GM21367 (cell line): ENCODE results near the gene ZNF860.
"Not testable (repeated sequence)": the region's sequence is repeated elsewhere in the genome, so short reads cannot be mapped to it uniquely, and the experiment has no call there.

Source experiments
- ATAC-seq: cut with Tn5 transposase; IDR thresholded peaks from one replicate; pipeline ENCODE4 v1.9.1; 2021; ENCODE audit not compliant: unreplicated experiment

The ZNF860 gene

DNA sequence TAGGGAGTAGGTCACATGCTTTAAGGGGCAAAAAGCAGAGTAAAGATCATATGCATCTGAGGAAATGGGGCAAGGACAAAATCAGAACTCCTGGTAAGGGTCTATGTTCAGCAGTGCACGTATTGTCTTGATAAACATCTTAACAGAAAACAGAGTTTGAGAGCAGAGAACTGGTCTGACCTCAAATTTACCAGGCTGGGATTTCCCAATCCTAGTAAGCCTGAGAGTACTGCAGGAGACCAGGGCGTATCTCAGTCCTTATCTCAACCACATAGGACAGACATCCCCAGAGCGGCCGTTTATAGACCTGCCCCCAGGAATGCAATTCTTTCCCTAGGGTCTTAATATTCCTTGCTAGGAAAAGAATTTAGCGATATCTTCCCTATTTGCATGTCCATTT lies 13.5 kb downstream of the ZNF860 start:
- not testable (repeated sequence) for ATAC-seq

DNA sequence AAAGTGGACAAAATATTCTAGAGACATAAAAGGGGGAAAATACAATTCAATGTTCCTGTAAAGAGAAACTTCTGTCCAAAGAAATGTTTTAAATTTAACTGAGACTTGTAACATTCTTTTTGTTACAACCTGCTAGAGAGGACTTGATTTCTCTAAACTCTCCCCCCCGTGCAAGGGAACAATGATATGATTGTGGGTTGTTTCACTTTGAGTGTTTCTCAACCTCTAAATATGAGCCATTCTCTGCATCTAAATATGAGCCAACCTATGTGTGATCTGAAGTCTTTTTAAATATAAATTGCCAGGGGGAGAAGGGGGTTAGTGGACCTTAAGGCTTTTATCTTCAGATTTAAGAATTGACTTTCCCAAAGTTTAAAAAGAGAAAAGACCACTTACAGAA lies 14.6 kb downstream of the ZNF860 start:
- ATAC-seq = no peak

DNA sequence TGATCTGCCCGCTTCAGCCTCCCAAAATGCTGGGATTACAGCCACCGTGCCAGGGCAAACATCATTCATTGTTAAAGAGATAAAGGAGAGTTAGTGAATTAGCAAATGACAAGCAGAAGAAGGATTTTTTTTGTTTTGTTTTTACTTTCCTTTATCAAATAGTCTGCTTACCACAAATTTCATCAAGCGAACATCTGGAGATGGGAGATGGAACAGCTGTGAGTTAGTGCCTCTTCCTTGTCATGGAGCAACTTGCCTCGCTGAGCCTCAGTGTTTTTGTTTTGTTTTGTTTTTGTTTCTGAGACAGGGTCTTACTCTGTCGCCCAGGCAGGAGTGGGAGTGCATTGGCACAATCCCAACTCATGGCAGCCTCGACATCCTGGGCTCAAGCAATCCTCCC lies 15.9 kb downstream of the ZNF860 start:
- no peak for ATAC-seq

DNA sequence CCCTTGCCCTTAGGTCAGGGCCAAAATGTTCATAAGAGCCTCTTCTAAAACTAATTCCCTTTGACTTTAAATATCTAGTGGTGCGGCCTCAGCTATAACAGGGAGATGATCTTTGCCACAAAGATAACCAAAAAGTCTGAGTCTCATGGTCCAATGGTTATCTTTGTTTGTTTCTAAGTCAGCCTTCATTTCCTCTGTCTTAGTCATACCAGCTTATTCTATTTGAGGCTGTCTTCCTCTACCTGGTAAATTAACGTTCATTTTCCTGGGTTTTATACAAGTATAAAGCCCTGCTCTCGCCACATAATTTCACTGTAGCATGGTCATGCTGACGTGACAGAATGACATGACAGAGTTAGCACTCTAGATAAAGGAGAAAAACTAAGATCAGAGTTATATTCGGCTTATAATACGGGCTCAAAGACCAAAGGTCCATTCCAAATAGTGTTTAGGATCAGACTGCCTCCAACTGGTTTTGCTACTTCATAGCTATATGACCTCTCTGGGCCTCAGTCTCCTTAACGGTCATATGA lies 18.4 kb downstream of the ZNF860 start:
- ATAC-seq = no peak

DNA sequence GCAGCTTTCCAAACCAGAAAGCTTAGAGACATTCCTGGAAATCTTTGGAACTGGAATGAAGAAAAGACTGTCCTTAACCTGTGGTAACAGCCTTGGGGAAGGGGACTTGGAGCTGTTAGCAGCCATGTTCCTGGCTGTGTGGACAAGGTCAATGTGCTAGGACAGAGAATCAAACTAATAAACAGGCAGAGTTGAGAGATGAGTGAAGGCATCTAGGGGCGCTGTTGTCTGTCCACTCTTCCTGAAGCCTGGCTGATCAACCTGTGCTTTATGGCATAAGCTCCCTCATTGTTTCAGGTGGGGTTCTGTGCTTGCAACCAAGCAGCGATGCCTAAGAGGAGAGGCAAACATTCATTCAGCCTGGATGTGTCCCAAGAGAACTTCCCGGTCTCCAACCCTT lies 19.3 kb downstream of the ZNF860 start:
- ATAC-seq = no peak

DNA sequence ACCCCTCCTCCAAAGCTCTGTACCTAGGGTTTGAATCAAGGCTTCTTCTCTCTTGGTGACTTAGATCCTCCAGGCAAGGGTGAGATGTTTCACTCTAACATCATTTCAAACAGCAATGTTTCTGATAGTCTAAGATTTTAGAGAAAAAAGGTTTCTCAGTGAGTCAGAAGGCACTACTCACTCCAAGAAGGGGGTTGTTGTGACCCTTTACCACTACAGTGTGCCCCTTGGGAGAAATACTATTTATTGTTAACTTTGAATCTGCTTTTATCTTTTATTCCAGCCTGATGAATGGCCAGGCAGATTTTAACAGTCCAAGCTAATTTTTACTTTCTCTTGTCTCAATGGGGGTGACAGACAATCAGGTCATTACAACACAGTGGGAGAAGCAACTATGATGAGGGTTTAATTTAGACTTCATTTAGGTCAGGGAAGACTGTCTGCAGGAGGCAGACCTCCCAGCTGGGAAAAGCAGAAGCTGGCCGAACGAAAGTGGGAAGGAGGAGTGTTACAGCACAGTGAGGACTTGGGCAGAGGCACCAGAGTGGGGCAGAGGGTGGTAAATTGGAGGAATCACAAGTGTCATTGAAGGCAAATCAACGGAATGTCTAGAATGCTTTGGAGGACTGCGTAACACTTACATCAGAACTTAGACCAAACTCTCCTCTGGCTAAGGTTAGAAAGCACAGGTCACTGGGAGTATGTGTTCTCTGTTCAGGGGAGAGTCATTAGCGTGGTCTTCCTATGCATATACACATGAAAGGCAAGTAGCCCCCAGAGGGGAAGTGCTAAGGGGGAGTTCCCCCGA lies 21.2 kb downstream of the ZNF860 start:
- no peak for ATAC-seq

DNA sequence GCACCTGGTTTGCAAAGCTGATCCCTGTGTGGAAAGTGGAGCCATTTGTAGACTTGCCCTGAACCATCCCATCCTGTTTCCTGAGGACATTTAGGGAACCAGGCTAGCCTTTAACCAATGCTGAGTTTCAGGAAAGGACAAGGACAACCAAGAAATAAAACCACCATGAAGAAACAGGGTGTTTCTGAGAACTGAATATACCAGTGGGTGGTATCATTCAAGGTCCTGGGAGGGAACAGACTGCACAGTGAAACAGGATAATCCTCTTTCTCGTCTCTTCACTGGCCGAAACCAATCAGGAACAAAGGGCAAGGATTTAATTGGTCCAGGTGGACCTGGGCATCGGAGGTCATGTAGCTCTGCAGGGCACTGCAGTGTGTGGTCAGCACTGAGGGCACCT lies 21.8 kb downstream of the ZNF860 start:
- no peak for ATAC-seq

DNA sequence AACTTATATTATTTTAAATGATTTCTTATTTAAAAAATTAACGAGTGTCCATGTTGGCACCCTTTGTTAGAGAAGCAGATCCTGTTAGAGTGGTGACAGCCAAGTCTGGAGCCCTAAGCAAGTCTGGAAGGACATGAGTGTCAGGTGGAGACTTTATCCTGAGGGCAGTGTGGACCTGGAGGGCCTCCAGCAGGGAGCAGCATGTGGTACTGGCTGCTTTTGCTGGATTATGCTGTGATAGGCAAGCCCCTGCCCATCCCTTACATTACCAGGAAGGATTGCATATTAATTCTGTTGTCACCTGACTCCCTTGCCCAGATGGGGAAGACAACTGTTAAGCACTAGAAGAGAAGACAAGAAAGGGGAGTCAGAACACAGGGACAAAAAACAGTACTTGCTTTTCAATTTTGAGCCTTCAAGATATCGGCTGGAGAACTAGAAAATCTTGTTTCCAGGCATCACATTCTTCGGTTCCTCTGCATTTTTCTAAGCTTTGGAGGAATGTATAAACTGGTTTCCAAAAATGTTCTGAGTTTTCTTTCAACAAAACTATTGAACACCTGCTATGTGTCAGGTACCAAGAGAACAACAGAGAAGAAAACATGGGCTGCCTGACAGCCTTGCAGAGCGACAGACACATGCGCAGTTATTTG lies 22.7 kb downstream of the ZNF860 start:
- ATAC-seq = no peak

DNA sequence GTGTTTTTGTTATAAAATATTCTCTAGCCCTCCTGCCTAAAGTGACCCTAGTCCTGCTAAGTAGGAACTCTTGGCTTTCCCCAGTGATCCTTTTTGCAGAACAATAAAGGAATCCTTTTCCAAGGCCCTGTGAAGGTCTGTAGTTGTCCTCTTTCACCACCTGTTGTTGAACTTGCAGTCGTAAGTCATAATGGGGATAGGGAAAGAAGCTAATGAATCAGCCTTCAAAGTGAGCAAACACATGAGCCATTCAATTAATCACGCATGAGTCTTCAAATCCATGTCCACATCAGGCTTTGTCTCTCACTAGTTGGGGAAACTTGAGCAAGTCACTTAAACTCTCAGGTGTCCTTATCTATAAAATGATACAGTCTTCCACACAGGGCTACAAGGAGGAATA lies 27.6 kb downstream of the ZNF860 start:
- ATAC-seq = no peak

DNA sequence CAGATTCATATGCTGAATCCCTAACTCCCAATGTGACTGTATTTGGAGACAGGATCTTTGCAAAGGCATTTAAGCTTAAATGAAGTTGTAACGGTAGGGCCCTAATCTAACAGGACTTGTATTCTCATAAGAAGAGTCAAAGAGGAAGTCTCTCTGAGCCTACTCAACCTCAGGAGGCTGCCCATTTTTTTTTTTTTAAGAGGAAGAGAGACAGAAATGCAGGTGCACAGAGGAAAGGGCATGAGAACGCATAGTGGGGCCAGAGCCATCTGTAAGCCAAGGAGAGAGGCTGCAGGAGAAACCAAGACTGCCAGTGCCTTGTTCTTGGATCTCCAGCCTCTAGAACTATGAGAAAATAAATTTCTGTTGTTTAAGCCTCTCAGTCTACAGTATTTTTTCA lies 28.4 kb downstream of the ZNF860 start:
- no peak for ATAC-seq

DNA sequence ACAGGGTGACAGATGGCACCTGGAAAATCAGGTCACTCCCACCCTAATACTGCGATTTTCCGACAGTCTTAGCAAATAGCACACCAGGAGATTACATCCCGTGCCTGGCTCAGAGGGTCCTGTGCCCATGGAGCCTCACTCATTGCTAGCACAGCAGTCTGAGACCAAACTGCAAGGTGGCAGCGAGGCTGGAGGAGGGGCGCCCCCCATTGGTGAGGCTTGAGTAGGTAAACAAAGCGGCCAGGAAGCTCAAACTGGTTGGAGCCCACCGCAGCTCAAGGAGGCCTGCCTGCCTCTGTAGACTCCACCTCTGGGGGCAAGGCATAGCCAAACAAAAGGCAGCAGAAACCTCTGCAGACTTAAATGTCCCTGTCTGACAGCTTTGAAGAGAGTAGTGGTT lies 29.1 kb downstream of the ZNF860 start:
- ATAC-seq = not testable (repeated sequence)

DNA sequence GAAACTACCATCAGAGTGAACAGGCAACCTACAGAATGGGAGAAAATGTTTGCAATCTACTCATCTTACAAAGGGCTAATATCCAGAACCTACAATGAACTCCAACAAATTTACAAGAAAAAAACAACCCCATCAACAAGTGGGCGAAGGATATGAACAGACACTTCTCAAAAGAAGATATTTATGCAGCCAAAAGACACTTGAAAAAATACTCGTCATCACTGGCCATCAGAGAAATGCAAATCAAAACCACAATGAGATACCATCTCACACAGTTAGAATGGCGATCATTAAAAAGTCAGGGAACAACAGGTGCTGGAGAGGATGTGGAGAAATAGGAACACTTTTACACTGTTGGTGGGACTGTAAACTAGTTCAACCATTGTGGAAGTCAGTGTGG lies 34.1 kb downstream of the ZNF860 start:
- ATAC-seq = not testable (repeated sequence)

DNA sequence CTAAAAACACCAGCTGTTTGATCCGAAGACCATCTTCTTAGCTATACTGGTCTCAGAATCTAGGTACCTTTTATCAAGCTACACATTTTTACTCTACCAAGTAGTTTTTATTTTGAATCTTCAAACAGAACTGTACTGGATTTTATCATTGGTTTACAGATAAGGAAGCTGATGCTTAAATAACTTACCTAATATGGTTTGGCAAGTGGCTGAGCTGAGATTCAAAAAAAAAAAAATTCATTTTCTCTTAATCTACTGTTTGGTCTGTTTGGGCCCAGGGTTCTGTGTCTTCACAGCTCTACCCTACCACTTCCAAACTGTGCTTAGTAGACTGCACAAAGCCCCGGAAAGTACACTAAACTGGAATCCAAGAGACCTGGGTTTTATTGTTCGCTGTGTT lies 35.7 kb downstream of the ZNF860 start:
- no peak for ATAC-seq

DNA sequence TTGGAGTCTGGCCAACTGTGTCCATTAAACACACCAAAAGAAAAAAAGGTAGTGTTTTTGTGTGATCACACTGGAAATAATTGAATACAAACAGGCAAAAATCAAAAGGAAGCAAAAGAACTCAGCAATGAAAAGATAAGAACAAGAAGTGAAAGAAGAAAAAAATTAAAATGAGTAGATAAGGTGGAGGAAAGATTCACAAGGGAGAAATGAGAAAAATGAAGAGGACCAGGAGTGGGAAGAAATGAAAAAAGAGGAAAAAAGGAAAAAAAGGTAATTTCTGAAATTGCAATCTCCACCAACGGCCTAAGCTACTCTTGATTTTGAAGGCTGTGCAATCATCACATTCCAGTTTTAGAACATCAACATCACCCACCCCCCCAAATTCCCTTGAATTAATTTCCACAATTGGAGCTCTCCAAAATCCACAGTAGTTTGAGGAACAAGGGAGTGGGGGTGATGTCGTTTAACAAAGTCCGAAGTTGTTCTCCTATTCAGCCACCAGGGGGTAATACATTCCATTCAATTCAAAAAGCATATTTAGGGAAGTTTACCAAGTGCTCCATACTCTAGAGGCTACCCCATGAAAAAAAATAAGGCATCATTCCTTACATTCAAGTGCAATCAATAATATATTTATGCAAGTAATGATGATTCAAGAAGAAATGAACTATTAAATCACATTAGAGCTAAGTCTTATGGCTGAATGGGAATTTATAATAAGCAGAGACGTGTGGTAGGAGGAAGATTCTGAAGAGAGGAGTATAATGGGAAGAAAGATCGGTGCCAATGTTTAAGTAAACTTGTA lies 37.4 kb downstream of the ZNF860 start:
- ATAC-seq = no peak

DNA sequence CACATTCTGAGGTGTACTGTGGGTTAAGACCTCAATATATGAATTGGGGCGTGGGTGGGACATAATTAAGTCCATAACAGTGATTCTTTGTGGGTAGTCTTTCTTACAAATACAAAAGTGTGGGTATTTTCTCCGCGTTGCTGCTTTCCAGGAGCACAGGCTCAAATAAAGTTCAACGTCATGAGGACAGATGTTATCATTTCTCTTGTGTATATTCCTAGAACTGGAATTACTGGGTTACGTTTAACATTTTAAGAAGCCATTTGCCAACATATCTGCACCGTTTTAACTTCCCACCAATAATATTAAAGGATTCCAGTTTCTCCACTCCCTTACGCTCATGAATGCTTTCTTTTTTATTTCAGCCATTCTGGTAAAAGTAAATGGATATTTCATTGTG lies 39.6 kb downstream of the ZNF860 start:
- ATAC-seq = no peak

DNA sequence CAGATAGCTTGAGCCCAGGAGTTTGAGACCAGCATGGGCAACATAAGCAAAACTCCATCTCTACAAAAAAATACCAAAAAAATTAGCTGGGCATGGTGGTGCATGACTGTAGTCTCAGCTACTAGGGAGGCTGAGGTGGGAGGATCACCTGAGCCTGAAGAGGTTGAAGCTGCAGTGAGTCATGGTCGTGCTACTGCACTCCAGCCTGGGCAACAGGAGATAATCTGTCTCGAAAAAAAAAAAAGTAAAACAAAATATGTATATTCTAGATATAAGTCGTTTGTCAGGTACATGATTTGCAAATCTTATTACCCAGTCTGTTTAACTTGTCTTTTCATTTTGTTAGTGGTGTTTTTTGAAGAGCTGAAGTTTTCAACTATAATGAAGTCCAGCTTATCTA lies 40.2 kb downstream of the ZNF860 start:
- no peak for ATAC-seq

DNA sequence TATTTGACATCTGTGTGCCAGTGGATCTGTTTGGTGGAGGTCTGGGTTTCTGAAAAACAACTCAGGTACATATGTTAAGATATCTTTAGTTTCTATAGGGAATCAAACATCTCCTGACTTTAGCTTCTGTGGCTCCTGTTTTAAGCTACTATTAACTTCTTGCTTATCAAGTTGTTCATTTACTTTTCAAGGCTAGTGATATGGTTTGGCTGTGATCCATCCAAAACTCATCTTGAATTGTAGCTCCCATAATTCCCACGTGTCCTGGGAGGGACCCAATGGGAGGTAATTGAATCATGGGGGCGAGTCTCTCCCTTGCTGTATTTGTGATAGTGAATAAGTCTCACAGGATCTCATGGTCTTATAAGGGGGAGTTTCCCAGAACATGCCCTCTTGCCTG lies 41.4 kb downstream of the ZNF860 start:
- no peak for ATAC-seq

DNA sequence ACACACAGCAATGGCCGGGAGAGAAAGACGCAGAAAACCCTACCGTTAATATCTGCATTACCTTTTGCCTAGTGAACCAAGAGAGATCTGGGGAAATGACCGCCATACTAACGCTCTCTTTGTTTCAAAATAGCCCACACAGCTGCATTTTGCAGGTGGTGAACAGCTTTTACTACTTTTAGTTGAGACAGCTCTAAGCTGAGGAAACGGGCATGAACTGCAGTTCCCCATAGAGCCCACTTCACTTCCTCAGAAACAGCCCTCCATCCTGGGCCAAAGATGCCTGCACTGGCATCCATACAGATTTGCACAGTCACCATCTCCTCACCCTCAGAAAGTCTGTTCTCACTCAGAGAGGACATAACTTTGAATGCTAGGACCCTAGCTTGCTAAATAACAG lies 45.0 kb downstream of the ZNF860 start:
- no peak for ATAC-seq

DNA sequence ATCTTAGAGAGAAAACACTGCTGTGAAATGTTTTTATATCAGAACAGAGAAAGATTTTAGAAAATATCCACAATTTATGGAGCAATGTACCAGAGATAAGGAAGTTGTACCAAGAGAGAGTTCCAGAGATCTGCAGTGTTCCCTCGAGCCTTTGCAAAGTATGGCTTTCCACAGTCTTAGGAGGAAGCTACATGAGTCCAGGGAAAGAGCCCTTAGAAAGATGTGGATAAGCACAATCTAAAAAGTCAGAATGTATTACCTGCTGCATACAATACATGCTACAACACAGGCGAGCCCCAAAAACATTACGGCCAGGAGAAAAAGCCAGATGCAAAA lies 56.4 kb downstream of the ZNF860 start:
- no peak for ATAC-seq

DNA sequence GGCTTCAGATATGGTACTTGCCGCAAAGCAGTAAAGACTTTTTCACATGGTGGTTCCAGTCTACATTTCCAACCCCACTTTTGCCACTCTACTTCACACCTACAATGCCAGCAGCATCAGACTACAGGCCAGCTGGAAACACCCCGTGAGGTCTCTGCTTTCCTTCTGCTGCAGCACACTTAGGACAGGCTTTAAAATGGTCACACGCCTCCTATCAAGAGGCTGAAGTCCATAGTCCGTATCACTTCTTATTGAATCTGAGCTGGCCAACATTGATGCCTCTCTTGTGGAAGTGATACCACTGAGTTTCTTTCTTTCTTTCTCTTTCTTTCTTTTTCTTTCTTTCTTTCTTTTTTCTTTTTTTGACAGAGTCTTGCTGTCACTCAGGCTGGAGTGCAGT lies 59.8 kb downstream of the ZNF860 start:
- ATAC-seq = no peak
